ENCODE data around the gene KIF2A. TPM values are rescaled to one million over a fixed set of nuclear protein-coding genes. Genes with fewer than 3 reads are reported as not detected.

Gene KIF2A
- total RNA-seq, 1 experiment from 2014 or later = 81.8 TPM

DNA sequence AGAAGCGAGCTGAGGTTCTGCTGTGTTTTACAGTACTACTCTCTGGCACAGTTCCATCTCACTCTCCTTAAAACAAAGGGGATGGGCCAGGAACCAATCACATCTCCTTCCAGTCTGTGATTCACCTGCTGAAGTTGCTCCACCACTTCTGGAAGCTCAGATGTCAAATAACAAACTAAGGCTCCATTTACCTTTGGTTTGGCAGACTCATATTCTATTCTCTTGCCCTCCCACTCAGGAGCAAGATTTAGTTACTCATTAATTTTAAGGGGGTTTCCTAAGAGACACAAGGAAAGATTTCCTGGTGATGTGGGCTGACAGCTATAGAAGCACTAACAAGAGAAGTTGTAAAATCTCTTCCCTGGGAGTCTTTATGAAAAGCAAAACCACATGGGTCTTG, 37.8 kb upstream of the KIF2A start:
- Histone ChIP-seq H3K27me3 (ENCODE audit: low read length) (no peaks in the 10 kb centered on the region; the same call in 1 of the 2 replicates), H3K4me1 (ENCODE audit: low read length) (no peaks in the 10 kb centered on the region), H3K9ac (ENCODE audit: low read length) (no peak overlapping the region), H3K4me3 (ENCODE audit: low read length) (no peak overlapping the region), H3K36me3 (ENCODE audit: insufficient read depth, low read length) (no peaks in the 10 kb centered on the region), H3K9me2 (replicated peaks; ENCODE audit: insufficient read depth, low read length) (no peaks in the 10 kb centered on the region), H3K9me3 (ENCODE audit: low read length) (no peaks in the 10 kb centered on the region), H2AFZ (ENCODE audit: low read length) (no peak overlapping the region), H3K4me2 (ENCODE audit: low read depth, low read length, poor library complexity, severe bottlenecking) (no peak overlapping the region), H3K79me2 (ENCODE audit: low read length) (no peaks in the 10 kb centered on the region), H3K27ac (ENCODE audit: low read length) (no peak overlapping the region), H4K20me1 (ENCODE audit: insufficient read depth, low read depth, low read length) (no peaks in the 10 kb centered on the region)
- DNase-seq = no peak

DNA sequence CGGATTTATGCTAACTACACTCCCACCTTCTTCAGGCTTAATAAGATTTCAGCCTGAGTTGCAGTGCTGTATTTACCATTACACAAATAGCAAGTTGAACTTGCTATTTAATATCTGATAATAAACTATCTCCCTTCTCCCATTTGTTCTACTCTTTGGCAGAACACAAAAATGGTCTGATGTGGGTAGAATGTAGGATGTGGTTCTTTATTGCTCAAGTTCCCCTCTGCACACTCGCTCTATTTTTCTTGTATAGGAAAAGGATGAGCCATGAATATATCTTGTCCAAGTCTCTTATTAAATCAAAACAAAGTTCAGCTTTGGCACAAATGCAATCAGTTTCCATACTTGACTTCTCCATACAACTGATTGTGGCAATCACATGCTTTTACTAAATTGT, 37.2 kb upstream of the KIF2A start:
- Histone ChIP-seq H3K79me2 (ENCODE audit: low read length) (no peaks in the 10 kb centered on the region), H4K20me1 (ENCODE audit: insufficient read depth, low read depth, low read length) (no peaks in the 10 kb centered on the region), H3K27me3 (ENCODE audit: low read length) (no peaks in the 10 kb centered on the region; the same call in 1 of the 2 replicates), H3K9ac (ENCODE audit: low read length) (no peak overlapping the region), H3K9me2 (replicated peaks; ENCODE audit: insufficient read depth, low read length) (no peaks in the 10 kb centered on the region), H2AFZ (ENCODE audit: low read length) (no peak overlapping the region), H3K4me1 (ENCODE audit: low read length) (no peaks in the 10 kb centered on the region), H3K36me3 (ENCODE audit: insufficient read depth, low read length) (no peaks in the 10 kb centered on the region), H3K27ac (ENCODE audit: low read length) (no peak overlapping the region), H3K9me3 (ENCODE audit: low read length) (no peaks in the 10 kb centered on the region), H3K4me3 (ENCODE audit: low read length) (no peak overlapping the region), H3K4me2 (ENCODE audit: low read depth, low read length, poor library complexity, severe bottlenecking) (no peak overlapping the region)
- no peak for DNase-seq

DNA sequence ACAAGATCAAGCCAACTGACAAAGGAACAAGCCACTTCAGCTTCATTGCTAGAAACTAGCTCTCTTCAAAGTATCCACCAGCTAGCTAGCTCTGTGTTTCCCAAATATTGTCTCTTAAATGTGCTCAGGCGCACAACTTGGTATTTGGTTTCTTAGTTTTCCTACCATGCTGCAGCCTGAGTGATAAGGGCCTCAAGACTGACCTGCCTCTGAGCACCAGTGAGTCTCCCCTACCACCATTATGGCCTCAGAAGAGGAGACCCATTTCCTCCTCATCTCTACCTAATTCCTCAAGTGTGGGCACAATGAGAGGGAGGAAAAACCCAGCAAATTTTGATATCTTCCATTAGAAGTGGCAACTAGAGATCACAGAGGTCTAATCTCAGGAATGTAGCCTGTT, 34.6 kb upstream of the KIF2A start:
- no peaks in the 10 kb centered on the region for H3K4me1 ChIP-seq (ENCODE audit: low read length)
- no peak overlapping the region for H3K27ac ChIP-seq (ENCODE audit: low read length)
- H3K9ac ChIP-seq (ENCODE audit: low read length) = no peak overlapping the region
- no peak for DNase-seq
- H4K20me1 ChIP-seq (ENCODE audit: insufficient read depth, low read depth, low read length) = no peaks in the 10 kb centered on the region
- no peaks in the 10 kb centered on the region for H3K36me3 ChIP-seq (ENCODE audit: insufficient read depth, low read length)
- H3K4me3 ChIP-seq (ENCODE audit: low read length) = no peak overlapping the region
- no peaks in the 10 kb centered on the region for H3K9me2 ChIP-seq (replicated peaks; ENCODE audit: insufficient read depth, low read length)
- H2AFZ ChIP-seq (ENCODE audit: low read length) = no peak overlapping the region
- no peaks in the 10 kb centered on the region for H3K9me3 ChIP-seq (ENCODE audit: low read length)
- no peaks in the 10 kb centered on the region; the same call in 1 of the 2 replicates for H3K27me3 ChIP-seq (ENCODE audit: low read length)
- H3K79me2 ChIP-seq (ENCODE audit: low read length) = no peaks in the 10 kb centered on the region
- no peak overlapping the region for H3K4me2 ChIP-seq (ENCODE audit: low read depth, low read length, poor library complexity, severe bottlenecking)

- H3K9me2 ChIP-seq (replicated peaks; ENCODE audit: insufficient read depth, low read length) = no peaks in the 10 kb centered on the region
- H3K4me2 ChIP-seq (ENCODE audit: low read depth, low read length, poor library complexity, severe bottlenecking) = no peak overlapping the region
- H3K36me3 ChIP-seq (ENCODE audit: insufficient read depth, low read length) = no peaks in the 10 kb centered on the region
- no peaks in the 10 kb centered on the region for H3K4me1 ChIP-seq (ENCODE audit: low read length)
- no peak overlapping the region for H3K4me3 ChIP-seq (ENCODE audit: low read length)
- H3K27ac ChIP-seq (ENCODE audit: low read length) = no peak overlapping the region
- no peak for DNase-seq
- no peaks in the 10 kb centered on the region for H3K79me2 ChIP-seq (ENCODE audit: low read length)
- H2AFZ ChIP-seq (ENCODE audit: low read length) = no peak overlapping the region
- no peaks in the 10 kb centered on the region; the same call in 1 of the 2 replicates for H3K27me3 ChIP-seq (ENCODE audit: low read length)
- H4K20me1 ChIP-seq (ENCODE audit: insufficient read depth, low read depth, low read length) = no peaks in the 10 kb centered on the region
- no peak overlapping the region for H3K9ac ChIP-seq (ENCODE audit: low read length)
- no peaks in the 10 kb centered on the region for H3K9me3 ChIP-seq (ENCODE audit: low read length)
Measured at GRCh38 chr5:62271870-62272269, 34.1 kb upstream of the KIF2A start.

DNA sequence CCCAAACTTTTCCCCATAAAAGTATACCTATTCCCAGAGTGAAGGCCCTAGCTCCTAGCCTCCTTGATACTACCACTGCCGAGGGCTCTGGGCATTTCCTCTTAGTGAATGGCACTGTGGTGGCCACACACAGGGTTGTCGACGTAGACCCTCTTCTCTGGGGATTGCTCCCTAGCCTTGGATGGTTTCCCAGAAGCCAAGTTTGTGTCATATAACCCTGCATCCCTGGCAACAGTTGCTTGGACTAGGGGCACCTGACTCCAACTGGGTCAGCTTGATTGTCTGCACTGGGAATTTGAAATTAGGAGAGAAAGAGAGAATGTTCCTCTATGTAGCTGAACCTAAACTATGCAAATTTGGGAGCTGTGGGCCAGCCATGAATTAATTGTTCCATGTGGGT, 32.3 kb upstream of the KIF2A start:
- H3K27ac ChIP-seq (ENCODE audit: low read length) = no peak overlapping the region
- H4K20me1 ChIP-seq (ENCODE audit: insufficient read depth, low read depth, low read length) = no peaks in the 10 kb centered on the region

DNA sequence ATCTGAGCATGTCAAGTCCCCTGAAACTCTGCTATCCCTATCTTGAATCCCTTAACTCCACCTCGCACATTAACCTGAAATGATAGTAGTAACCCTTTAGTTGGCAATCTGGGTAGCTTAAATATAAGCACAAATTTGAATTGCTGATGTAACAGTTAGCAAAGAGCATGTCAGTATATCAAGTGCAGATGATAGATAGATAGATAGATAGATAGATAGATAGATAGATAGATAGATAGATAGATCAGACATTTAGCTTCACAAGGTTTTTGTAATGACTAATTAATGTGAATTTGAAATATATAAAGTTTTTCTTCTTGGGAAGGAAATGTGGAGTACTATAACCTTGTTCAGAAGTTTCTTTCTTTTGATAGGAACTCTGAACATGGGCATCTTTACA, 30.4 kb upstream of the KIF2A start:
- H3K36me3 ChIP-seq (ENCODE audit: insufficient read depth, low read length) = no peaks in the 10 kb centered on the region
- no peak for DNase-seq

More for the DNA sequence above, 32.3 kb upstream of the KIF2A start:
- Histone ChIP-seq H3K4me3 (ENCODE audit: low read length) (no peak overlapping the region), H3K4me1 (ENCODE audit: low read length) (no peaks in the 10 kb centered on the region), H3K9me2 (replicated peaks; ENCODE audit: insufficient read depth, low read length) (no peaks in the 10 kb centered on the region), H2AFZ (ENCODE audit: low read length) (no peak overlapping the region), H3K79me2 (ENCODE audit: low read length) (no peaks in the 10 kb centered on the region), H3K9me3 (ENCODE audit: low read length) (no peaks in the 10 kb centered on the region), H3K9ac (ENCODE audit: low read length) (no peak overlapping the region), H3K27me3 (ENCODE audit: low read length) (no peaks in the 10 kb centered on the region; the same call in 1 of the 2 replicates), H3K36me3 (ENCODE audit: insufficient read depth, low read length) (no peaks in the 10 kb centered on the region), H3K4me2 (ENCODE audit: low read depth, low read length, poor library complexity, severe bottlenecking) (no peak overlapping the region)
- DNase-seq = no peak

GRCh38 chr5:62281411-62281810, 24.6 kb upstream of the KIF2A start:
- Histone ChIP-seq H3K27me3 (ENCODE audit: low read length) (no peaks in the 10 kb centered on the region), H4K20me1 (ENCODE audit: insufficient read depth, low read depth, low read length) (no peaks in the 10 kb centered on the region), H3K9ac (ENCODE audit: low read length) (no peak overlapping the region), H2AFZ (ENCODE audit: low read length) (no peak overlapping the region), H3K4me2 (ENCODE audit: low read depth, low read length, poor library complexity, severe bottlenecking) (no peak overlapping the region), H3K79me2 (ENCODE audit: low read length) (no peaks in the 10 kb centered on the region), H3K9me2 (replicated peaks; ENCODE audit: insufficient read depth, low read length) (no peaks in the 10 kb centered on the region), H3K4me3 (ENCODE audit: low read length) (no peak overlapping the region), H3K27ac (ENCODE audit: low read length) (no peak overlapping the region), H3K9me3 (ENCODE audit: low read length) (no peaks in the 10 kb centered on the region), H3K4me1 (ENCODE audit: low read length) (no peaks in the 10 kb centered on the region), H3K36me3 (ENCODE audit: insufficient read depth, low read length) (no peaks in the 10 kb centered on the region)
- DNase-seq = no peak

More for the DNA sequence above, 30.4 kb upstream of the KIF2A start:
- no peak overlapping the region for H3K4me3 ChIP-seq (ENCODE audit: low read length)
- H3K9me3 ChIP-seq (ENCODE audit: low read length) = no peaks in the 10 kb centered on the region
- H3K4me1 ChIP-seq (ENCODE audit: low read length) = no peaks in the 10 kb centered on the region
- H3K79me2 ChIP-seq (ENCODE audit: low read length) = no peaks in the 10 kb centered on the region
- H3K27me3 ChIP-seq (ENCODE audit: low read length) = no peaks in the 10 kb centered on the region; the same call in 1 of the 2 replicates
- H3K9me2 ChIP-seq (replicated peaks; ENCODE audit: insufficient read depth, low read length) = no peaks in the 10 kb centered on the region
- no peak overlapping the region for H3K4me2 ChIP-seq (ENCODE audit: low read depth, low read length, poor library complexity, severe bottlenecking)
- H4K20me1 ChIP-seq (ENCODE audit: insufficient read depth, low read depth, low read length) = no peaks in the 10 kb centered on the region
- no peak overlapping the region for H3K27ac ChIP-seq (ENCODE audit: low read length)
- H2AFZ ChIP-seq (ENCODE audit: low read length) = no peak overlapping the region
- H3K9ac ChIP-seq (ENCODE audit: low read length) = no peak overlapping the region

DNA sequence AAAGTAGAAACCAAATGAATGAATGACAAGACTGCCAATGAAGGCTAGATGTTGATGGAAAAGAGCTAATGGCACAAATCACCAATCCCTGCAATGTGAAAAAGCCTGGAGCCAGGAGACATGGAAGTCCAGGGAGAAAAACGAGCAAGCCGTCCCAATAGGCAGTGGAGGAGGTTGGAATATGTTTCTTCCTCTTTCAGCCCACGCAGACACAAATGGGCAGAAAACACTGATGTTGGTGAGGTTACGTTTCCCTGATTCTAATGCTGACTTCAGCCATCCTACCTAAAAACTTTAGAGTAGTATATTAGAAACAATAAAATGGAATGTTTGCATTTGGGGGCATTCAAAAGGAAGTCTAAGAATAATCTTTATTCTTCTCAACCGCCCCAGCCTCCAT, 23.9 kb upstream of the KIF2A start:
- Histone ChIP-seq H3K9me2 (replicated peaks; ENCODE audit: insufficient read depth, low read length) (no peaks in the 10 kb centered on the region), H2AFZ (ENCODE audit: low read length) (no peak overlapping the region), H3K4me2 (ENCODE audit: low read depth, low read length, poor library complexity, severe bottlenecking) (no peak overlapping the region), H4K20me1 (ENCODE audit: insufficient read depth, low read depth, low read length) (no peaks in the 10 kb centered on the region), H3K27me3 (ENCODE audit: low read length) (no peaks in the 10 kb centered on the region), H3K4me3 (ENCODE audit: low read length) (no peak overlapping the region), H3K79me2 (ENCODE audit: low read length) (no peaks in the 10 kb centered on the region), H3K4me1 (ENCODE audit: low read length) (no peaks in the 10 kb centered on the region), H3K36me3 (ENCODE audit: insufficient read depth, low read length) (no peaks in the 10 kb centered on the region), H3K27ac (ENCODE audit: low read length) (no peak overlapping the region), H3K9me3 (ENCODE audit: low read length) (no peaks in the 10 kb centered on the region), H3K9ac (ENCODE audit: low read length) (no peak overlapping the region)
- no peak for DNase-seq

GRCh38 chr5:62283005-62283404, 23.0 kb upstream of the KIF2A start:
- H3K27me3 ChIP-seq (ENCODE audit: low read length) = no peaks in the 10 kb centered on the region
- H3K4me1 ChIP-seq (ENCODE audit: low read length) = no peaks in the 10 kb centered on the region
- H3K9me2 ChIP-seq (replicated peaks; ENCODE audit: insufficient read depth, low read length) = no peaks in the 10 kb centered on the region
- DNase-seq = no peak
- no peak overlapping the region for H3K9ac ChIP-seq (ENCODE audit: low read length)
- H3K9me3 ChIP-seq (ENCODE audit: low read length) = no peaks in the 10 kb centered on the region
- H3K36me3 ChIP-seq (ENCODE audit: insufficient read depth, low read length) = no peaks in the 10 kb centered on the region
- H2AFZ ChIP-seq (ENCODE audit: low read length) = no peak overlapping the region
- no peak overlapping the region for H3K4me3 ChIP-seq (ENCODE audit: low read length)
- no peaks in the 10 kb centered on the region for H4K20me1 ChIP-seq (ENCODE audit: insufficient read depth, low read depth, low read length)
- H3K79me2 ChIP-seq (ENCODE audit: low read length) = no peaks in the 10 kb centered on the region
- no peak overlapping the region for H3K27ac ChIP-seq (ENCODE audit: low read length)
- H3K4me2 ChIP-seq (ENCODE audit: low read depth, low read length, poor library complexity, severe bottlenecking) = no peak overlapping the region

Measured in Karpas-422 (cell line).